Transverse colon (tissue), 4 donors: ENCODE results near the gene RPL38. TPM values are rescaled to one million over a fixed set of nuclear protein-coding genes. Genes with fewer than 3 reads are reported as not detected.

Experiments
- DNase-seq: peaks from one replicate; pipeline ENCODE4 v3.0.0-alpha.2; 2019
- H3K27ac ChIP-seq, 4 donors: fragments of 200-600 bp; sonication (generic); 2 replicates each; pipeline ENCODE4 v1.5.1; 2016 to 2018; ENCODE audit warnings: inconsistent platforms in 4 of 4
- H3K27me3 ChIP-seq: fragments of 200-600 bp; sonication (generic); 2 replicates; pipeline ENCODE4 v1.5.1; 2017; ENCODE audit warnings: inconsistent platforms
- H3K36me3 ChIP-seq, 4 donors: fragments of 200-600 bp; sonication (generic); 2 replicates each; pipeline ENCODE4 v1.5.1; 2017 to 2019; ENCODE audit warnings: inconsistent platforms in 4 of 4
- H3K4me1 ChIP-seq, 4 donors: fragments of 200-600 bp; sonication (generic); 2 replicates each; pipeline ENCODE4 v1.5.1; 2017 to 2020; ENCODE audit warnings: inconsistent platforms in 4 of 4
- H3K4me3 ChIP-seq, 4 donors: fragments of 200-600 bp; sonication (generic); 1 replicate in 1 of 4; 2 replicates in 3 of 4; pipeline versions ENCODE4 v1.5.1 to v1.6.1; 2017 to 2019; ENCODE audit warnings: inconsistent platforms in 4 of 4
- H3K9me3 ChIP-seq, 2 donors: fragments of 200-600 bp; sonication (generic); 2 replicates each; pipeline ENCODE4 v1.5.1; 2017 to 2019; ENCODE audit warnings: inconsistent platforms in 2 of 2
- CTCF ChIP-seq, 5 experiments: fragments of 200-600 bp in 3 of 5; fragments of 450-650 bp in 2 of 5; sonication (generic) in 3 of 5; IDR thresholded peaks; 1 replicate in 2 of 5; 2 replicates in 3 of 5; pipeline ENCODE4 v1.5.1; 2016 to 2017; ENCODE audit warnings: antibody characterized with exemption in 5 of 5, inconsistent platforms in 3 of 5, mild to moderate bottlenecking in 2 of 5, moderate library complexity in 1 of 5
- EP300 ChIP-seq: sonication (generic); formaldehyde crosslinking; IDR thresholded peaks from one replicate; pipeline ENCODE4 v1.6.1; 2017; ENCODE audit warnings: antibody characterized with exemption, low read depth
- POLR2A ChIP-seq: fragments of 450-650 bp; IDR thresholded peaks from one replicate; pipeline ENCODE4 v1.6.1; 2016; ENCODE audit warnings: antibody characterized with exemption, mild to moderate bottlenecking, moderate library complexity
- POLR2AphosphoS5 ChIP-seq, 3 donors: sonication (generic); formaldehyde crosslinking; IDR thresholded peaks; one replicate each; pipeline ENCODE4 v1.6.1; 2016; ENCODE audit warnings: antibody characterized with exemption in 3 of 3
- WGBS, 2 donors: methylation state at CpG; one replicate each; pipeline ENCODE4 v1.1.5; 2018; ENCODE audit warnings: low coverage in 1 of 2; 5-methylcytosine and 5-hydroxymethylcytosine counted together
- in situ Hi-C, 4 donors: fragments of 200-750 bp; cut with MboI; loops; one replicate each; pipeline versions ENCODE4 v1.15.0 to v1.15.1; 2017; ENCODE audit warnings: low sequenced_read_pairs in 3 of 4, low pct_ligation_motif_present in 1 of 4, low pct_unique_long_range_greater_than_20kb in 1 of 4
- intact Hi-C: fragments of 100-400 bp; cut with DNase I; formaldehyde crosslinking; loops from one replicate; pipeline ENCODE4 v1.15.1; 2023; ENCODE audit warnings: low total_unique reads
- total RNA-seq, 4 donors: library from RNA; depleted of rRNA; stranded (reverse); fragments of >200 nt; gene quantifications; one replicate each; pipeline ENCODE4 v1.1.0, GENCODE V29; 2016

Gene RPL38
- total RNA-seq, 4 donors from 2014 or later: 65.1 to 310 (median 203) TPM

- no peak overlapping the region for H3K27ac ChIP-seq
- no peaks in the 10 kb centered on the region for H3K36me3 ChIP-seq
- H3K4me3 ChIP-seq: no peak overlapping the region
- peaks cover 29% of the 10 kb centered on the region for H3K27me3 ChIP-seq
- H3K4me1 ChIP-seq: no peaks in the 10 kb centered on the region
- in situ Hi-C loops: loop anchor here in 2 of 4 donors (10.0 to 25.0 kb wide), 2 partner anchors 742 to 745 kb away; no protein-coding TSS in a partner anchor
- intact Hi-C loops: no loop called here
- TF ChIP-seq POLR2AphosphoS5 (IDR thresholded peaks at IDR 0.05) (no peak), POLR2A (no peak), EP300 (no peak), CTCF (IDR thresholded peaks at IDR 0.05) (no peak)
- no peaks in the 10 kb centered on the region for H3K9me3 ChIP-seq
- DNase-seq: no peak
- WGBS, 2 donors: 65% methylated on average over 4 of the region's 4 CpGs; no CpG with 5 or more reads in 1 of the 2 donors
These were observed 23.9 kb upstream of the RPL38 start for GRCh38 chr17:74179576-74179975.

GRCh38 chr17:74180336-74180735 is 23.1 kb upstream of the RPL38 start:
- Histone ChIP-seq H3K36me3 (no peaks in the 10 kb centered on the region), H3K9me3 (no peaks in the 10 kb centered on the region), H3K27me3 (peaks cover 22% of the 10 kb centered on the region), H3K27ac (no peak overlapping the region), H3K4me1 (no peaks in the 10 kb centered on the region), H3K4me3 (no peak overlapping the region)
- TF ChIP-seq CTCF (IDR thresholded peaks at IDR 0.05): no peak
- TF ChIP-seq POLR2A: no peak
- no peak for TF ChIP-seq POLR2AphosphoS5 (IDR thresholded peaks at IDR 0.05)
- in situ Hi-C loops (loop anchor here in 1 of 4 donors (25.0 kb wide), 1 partner anchor 743 kb away; no protein-coding TSS in a partner anchor), intact Hi-C loops (no loop called here)
- 64 to 71% methylated on average over 1 to 8 of the region's 8 CpGs for WGBS, 2 donors
- no peak for DNase-seq

GRCh38 chr17:74181341-74181740 is 22.1 kb upstream of the RPL38 start:
- H3K4me3 ChIP-seq: no peak overlapping the region
- H3K9me3 ChIP-seq: no peaks in the 10 kb centered on the region
- WGBS, 2 donors: 90% methylated on average over 4 of the region's 4 CpGs; no CpG with 5 or more reads in 1 of the 2 donors
- TF ChIP-seq EP300 (no peak), CTCF (IDR thresholded peaks at IDR 0.05) (no peak), POLR2A (no peak), POLR2AphosphoS5 (IDR thresholded peaks at IDR 0.05) (no peak)
- DNase-seq: no peak
- no peaks in the 10 kb centered on the region for H3K36me3 ChIP-seq
- no peak overlapping the region for H3K27ac ChIP-seq
- no peaks in the 10 kb centered on the region for H3K4me1 ChIP-seq
- peaks cover 12% of the 10 kb centered on the region for H3K27me3 ChIP-seq
- intact Hi-C loops (no loop called here), in situ Hi-C loops (loop anchor here in 1 of 4 donors (25.0 kb wide), 1 partner anchor 744 kb away; no protein-coding TSS in a partner anchor)

- in situ Hi-C loops: loop anchor here in 1 of 4 donors (25.0 kb wide), 1 partner anchor 745 kb away; no protein-coding TSS in a partner anchor
- no peak overlapping the region for H3K27ac ChIP-seq
- H3K4me3 ChIP-seq: no peak overlapping the region
- intact Hi-C loops: no loop called here
- no peaks in the 10 kb centered on the region for H3K9me3 ChIP-seq
- H3K4me1 ChIP-seq: no peaks in the 10 kb centered on the region
- peaks cover 10% of the 10 kb centered on the region for H3K27me3 ChIP-seq
- TF ChIP-seq POLR2A (no peak), EP300 (no peak), POLR2AphosphoS5 (IDR thresholded peaks at IDR 0.05) (no peak), CTCF (IDR thresholded peaks at IDR 0.05) (no peak)
- 83% methylated on average over 16 of the region's 17 CpGs; no CpG with 5 or more reads in 1 of the 2 donors for WGBS, 2 donors
- DNase-seq: no peak
- no peaks in the 10 kb centered on the region for H3K36me3 ChIP-seq
These were observed 21.3 kb upstream of the RPL38 start for GRCh38 chr17:74182041-74182723.
